ENCODE data around the gene EDEM1.
"Not testable (repeated sequence)": the region's sequence is repeated elsewhere in the genome, so short reads cannot be mapped to it uniquely, and the experiment has no call there.

Gene EDEM1

DNA sequence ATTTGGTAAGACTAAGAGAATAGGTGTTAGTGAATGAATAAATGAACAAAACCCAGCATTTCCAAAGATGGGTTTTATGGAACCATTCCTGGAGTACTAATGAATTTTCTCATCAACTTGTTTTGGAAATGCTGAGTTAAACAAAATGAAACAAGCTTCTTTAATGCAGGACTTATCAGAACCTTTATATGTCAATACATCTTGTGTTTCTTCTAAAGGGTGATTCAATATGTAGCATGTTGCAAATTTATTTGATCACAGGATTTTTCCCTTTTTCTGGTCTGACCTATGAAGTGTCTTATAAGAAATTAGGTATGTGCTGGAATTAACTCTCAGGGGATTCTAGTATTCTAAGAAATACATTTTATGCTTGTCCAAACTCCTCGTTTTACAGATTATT, 53.2 kb downstream of the EDEM1 start:
- no peak overlapping the region for H2AFZ ChIP-seq (ENCODE audit: low read length)
- H3K4me1 ChIP-seq (ENCODE audit: insufficient read depth, low read length, poor library complexity, severe bottlenecking) = peaks cover 6% of the 10 kb centered on the region
- no peaks in the 10 kb centered on the region; the same call in 1 of the 2 replicates for H3K9me3 ChIP-seq (ENCODE audit: insufficient read depth, low read depth, low read length)
- no peaks in the 10 kb centered on the region for H3F3A ChIP-seq (ENCODE audit: low read depth)
- H3K36me3 ChIP-seq (ENCODE audit: insufficient read depth, low read length) = no peaks in the 10 kb centered on the region
- H3K79me2 ChIP-seq (ENCODE audit: insufficient read depth, low read length) = no peaks in the 10 kb centered on the region
- no peaks in the 10 kb centered on the region for H4K20me1 ChIP-seq (ENCODE audit: insufficient read depth, low read length, poor library complexity, severe bottlenecking)
- H3K9me2 ChIP-seq (replicated peaks; ENCODE audit: low read depth, low read length) = no peaks in the 10 kb centered on the region
- TF ChIP-seq EZH2phosphoT487 (IDR thresholded peaks at IDR 0.05; ENCODE audit: borderline replicate concordance) = no peak
- TF ChIP-seq, protein P1, sequence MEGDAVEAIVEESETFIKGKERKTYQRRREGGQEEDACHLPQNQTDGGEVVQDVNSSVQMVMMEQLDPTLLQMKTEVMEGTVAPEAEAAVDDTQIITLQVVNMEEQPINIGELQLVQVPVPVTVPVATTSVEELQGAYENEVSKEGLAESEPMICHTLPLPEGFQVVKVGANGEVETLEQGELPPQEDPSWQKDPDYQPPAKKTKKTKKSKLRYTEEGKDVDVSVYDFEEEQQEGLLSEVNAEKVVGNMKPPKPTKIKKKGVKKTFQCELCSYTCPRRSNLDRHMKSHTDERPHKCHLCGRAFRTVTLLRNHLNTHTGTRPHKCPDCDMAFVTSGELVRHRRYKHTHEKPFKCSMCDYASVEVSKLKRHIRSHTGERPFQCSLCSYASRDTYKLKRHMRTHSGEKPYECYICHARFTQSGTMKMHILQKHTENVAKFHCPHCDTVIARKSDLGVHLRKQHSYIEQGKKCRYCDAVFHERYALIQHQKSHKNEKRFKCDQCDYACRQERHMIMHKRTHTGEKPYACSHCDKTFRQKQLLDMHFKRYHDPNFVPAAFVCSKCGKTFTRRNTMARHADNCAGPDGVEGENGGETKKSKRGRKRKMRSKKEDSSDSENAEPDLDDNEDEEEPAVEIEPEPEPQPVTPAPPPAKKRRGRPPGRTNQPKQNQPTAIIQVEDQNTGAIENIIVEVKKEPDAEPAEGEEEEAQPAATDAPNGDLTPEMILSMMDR (conservative IDR thresholded peaks at IDR 0.05; ENCODE audit: low read length) = no peak
- no peaks in the 10 kb centered on the region for H3K27me3 ChIP-seq (ENCODE audit: insufficient read depth, low read length, poor library complexity, severe bottlenecking)
- no peak overlapping the region for H3K4me3 ChIP-seq (ENCODE audit: low read length, poor library complexity, severe bottlenecking)
- no peak overlapping the region for H3K4me2 ChIP-seq (ENCODE audit: low read depth, low read length, poor library complexity, severe bottlenecking)
- no peak overlapping the region for H3K9ac ChIP-seq (ENCODE audit: low read depth, low read length, poor library complexity, severe bottlenecking)

DNA sequence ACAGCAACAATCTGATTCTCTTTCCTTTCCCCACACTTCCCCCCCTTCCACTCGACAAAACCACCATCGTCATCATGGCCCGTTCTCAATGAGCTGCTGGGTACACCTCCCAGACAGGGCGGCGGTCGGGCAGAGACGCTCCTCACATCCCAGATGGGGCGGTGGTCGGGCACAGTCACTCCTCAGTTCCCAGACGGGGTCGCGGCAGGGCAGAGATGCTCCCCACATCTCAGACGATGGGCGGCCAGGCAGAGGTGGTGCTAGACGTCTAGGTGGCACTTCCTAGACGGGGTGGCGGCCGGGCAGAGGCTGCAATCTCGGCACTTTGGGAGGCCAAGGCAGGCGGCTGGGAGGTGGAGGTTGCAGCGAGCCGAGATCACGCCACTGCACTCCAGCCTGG, 55.3 kb downstream of the EDEM1 start:
- not testable (repeated sequence) for H3K79me2 ChIP-seq (ENCODE audit: insufficient read depth, low read length); H4K20me1 ChIP-seq (ENCODE audit: insufficient read depth, low read length, poor library complexity, severe bottlenecking)

DNA sequence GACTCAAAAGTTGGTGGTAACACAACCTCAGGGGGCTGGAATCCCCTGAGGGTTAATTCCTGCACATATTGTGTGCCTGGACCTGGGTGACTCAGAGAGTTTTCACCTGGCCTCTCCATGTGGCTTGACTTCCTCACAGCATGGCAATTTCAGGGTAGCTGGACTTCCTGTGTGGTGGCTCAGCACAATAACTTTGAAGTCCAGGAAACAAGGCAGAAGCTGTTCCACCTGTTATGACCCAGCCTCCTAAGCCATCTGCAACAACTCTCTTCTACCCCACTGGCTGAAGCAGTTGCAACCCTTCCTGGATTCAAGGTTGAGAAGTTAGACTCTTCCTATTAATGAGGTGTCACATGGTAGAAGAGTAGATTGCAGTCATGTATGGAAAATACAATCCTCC, 58.4 kb downstream of the EDEM1 start:
- no peaks in the 10 kb centered on the region for H4K20me1 ChIP-seq (ENCODE audit: insufficient read depth, low read length, poor library complexity, severe bottlenecking)
- peaks cover 24% of the 10 kb centered on the region for H3K4me1 ChIP-seq (ENCODE audit: insufficient read depth, low read length, poor library complexity, severe bottlenecking)
- H3K4me2 ChIP-seq (ENCODE audit: low read depth, low read length, poor library complexity, severe bottlenecking) = peak overlapping the region; percentile 41
- no peaks in the 10 kb centered on the region for H3K79me2 ChIP-seq (ENCODE audit: insufficient read depth, low read length)
- H3K9me3 ChIP-seq (ENCODE audit: insufficient read depth, low read depth, low read length) = no peaks in the 10 kb centered on the region; the same call in 1 of the 2 replicates
- H3F3A ChIP-seq (ENCODE audit: low read depth) = no peaks in the 10 kb centered on the region
- H3K36me3 ChIP-seq (ENCODE audit: insufficient read depth, low read length) = no peaks in the 10 kb centered on the region
- TF ChIP-seq EZH2phosphoT487 (IDR thresholded peaks at IDR 0.05; ENCODE audit: borderline replicate concordance) = no peak
- TF ChIP-seq, protein P1 (conservative IDR thresholded peaks at IDR 0.05; ENCODE audit: low read length) = no peak
- no peaks in the 10 kb centered on the region for H3K27me3 ChIP-seq (ENCODE audit: insufficient read depth, low read length, poor library complexity, severe bottlenecking)
- peak overlapping the region; percentile 18 for H2AFZ ChIP-seq (ENCODE audit: low read length)
- H3K9me2 ChIP-seq (replicated peaks; ENCODE audit: low read depth, low read length) = no peaks in the 10 kb centered on the region
- H3K4me3 ChIP-seq (ENCODE audit: low read length, poor library complexity, severe bottlenecking) = peak overlapping the region; percentile 33
- peak overlapping the region; percentile 19 for H3K9ac ChIP-seq (ENCODE audit: low read depth, low read length, poor library complexity, severe bottlenecking)

More for the DNA sequence above, 55.3 kb downstream of the EDEM1 start:
- peaks cover 18% of the 10 kb centered on the region for H3K4me1 ChIP-seq (ENCODE audit: insufficient read depth, low read length, poor library complexity, severe bottlenecking)
- H3K9me3 ChIP-seq (ENCODE audit: insufficient read depth, low read depth, low read length); H3K9me2 ChIP-seq (replicated peaks; ENCODE audit: low read depth, low read length); H2AFZ ChIP-seq (ENCODE audit: low read length); H3K4me3 ChIP-seq (ENCODE audit: low read length, poor library complexity, severe bottlenecking); H3F3A ChIP-seq (ENCODE audit: low read depth); H3K36me3 ChIP-seq (ENCODE audit: insufficient read depth, low read length); H3K4me2 ChIP-seq (ENCODE audit: low read depth, low read length, poor library complexity, severe bottlenecking); H3K27me3 ChIP-seq (ENCODE audit: insufficient read depth, low read length, poor library complexity, severe bottlenecking); H3K9ac ChIP-seq (ENCODE audit: low read depth, low read length, poor library complexity, severe bottlenecking): not testable (repeated sequence)

- H4K20me1 ChIP-seq (ENCODE audit: insufficient read depth, low read length, poor library complexity, severe bottlenecking) = no peaks in the 10 kb centered on the region
- no peak overlapping the region for H3K4me3 ChIP-seq (ENCODE audit: low read length, poor library complexity, severe bottlenecking)
- H3K4me1 ChIP-seq (ENCODE audit: insufficient read depth, low read length, poor library complexity, severe bottlenecking) = peaks cover 24% of the 10 kb centered on the region
- no peaks in the 10 kb centered on the region for H3K9me2 ChIP-seq (replicated peaks; ENCODE audit: low read depth, low read length)
- peak overlapping the region; percentile 55 for H2AFZ ChIP-seq (ENCODE audit: low read length)
- no peaks in the 10 kb centered on the region for H3K79me2 ChIP-seq (ENCODE audit: insufficient read depth, low read length)
- no peak for TF ChIP-seq EZH2phosphoT487 (IDR thresholded peaks at IDR 0.05; ENCODE audit: borderline replicate concordance)
- TF ChIP-seq, protein P1 (conservative IDR thresholded peaks at IDR 0.05; ENCODE audit: low read length) = no peak
- H3K9me3 ChIP-seq (ENCODE audit: insufficient read depth, low read depth, low read length) = no peaks in the 10 kb centered on the region; the same call in 1 of the 2 replicates
- H3K9ac ChIP-seq (ENCODE audit: low read depth, low read length, poor library complexity, severe bottlenecking) = no peak overlapping the region
- no peaks in the 10 kb centered on the region for H3K36me3 ChIP-seq (ENCODE audit: insufficient read depth, low read length)
- no peaks in the 10 kb centered on the region for H3F3A ChIP-seq (ENCODE audit: low read depth)
- no peaks in the 10 kb centered on the region for H3K27me3 ChIP-seq (ENCODE audit: insufficient read depth, low read length, poor library complexity, severe bottlenecking)
- no peak overlapping the region for H3K4me2 ChIP-seq (ENCODE audit: low read depth, low read length, poor library complexity, severe bottlenecking)
Observed at GRCh38 chr3:5248822-5249221, 61.3 kb downstream of the EDEM1 start.
